Germinal center (tissue), 1 donor: ENCODE measurements around the gene BCAS3.

ENCODE experiments used
- DNase-seq: peaks from one replicate; pipeline ENCODE4 v3.0.0; 2012; ENCODE audit warnings: mixed read lengths, low spot score

The BCAS3 gene

DNA sequence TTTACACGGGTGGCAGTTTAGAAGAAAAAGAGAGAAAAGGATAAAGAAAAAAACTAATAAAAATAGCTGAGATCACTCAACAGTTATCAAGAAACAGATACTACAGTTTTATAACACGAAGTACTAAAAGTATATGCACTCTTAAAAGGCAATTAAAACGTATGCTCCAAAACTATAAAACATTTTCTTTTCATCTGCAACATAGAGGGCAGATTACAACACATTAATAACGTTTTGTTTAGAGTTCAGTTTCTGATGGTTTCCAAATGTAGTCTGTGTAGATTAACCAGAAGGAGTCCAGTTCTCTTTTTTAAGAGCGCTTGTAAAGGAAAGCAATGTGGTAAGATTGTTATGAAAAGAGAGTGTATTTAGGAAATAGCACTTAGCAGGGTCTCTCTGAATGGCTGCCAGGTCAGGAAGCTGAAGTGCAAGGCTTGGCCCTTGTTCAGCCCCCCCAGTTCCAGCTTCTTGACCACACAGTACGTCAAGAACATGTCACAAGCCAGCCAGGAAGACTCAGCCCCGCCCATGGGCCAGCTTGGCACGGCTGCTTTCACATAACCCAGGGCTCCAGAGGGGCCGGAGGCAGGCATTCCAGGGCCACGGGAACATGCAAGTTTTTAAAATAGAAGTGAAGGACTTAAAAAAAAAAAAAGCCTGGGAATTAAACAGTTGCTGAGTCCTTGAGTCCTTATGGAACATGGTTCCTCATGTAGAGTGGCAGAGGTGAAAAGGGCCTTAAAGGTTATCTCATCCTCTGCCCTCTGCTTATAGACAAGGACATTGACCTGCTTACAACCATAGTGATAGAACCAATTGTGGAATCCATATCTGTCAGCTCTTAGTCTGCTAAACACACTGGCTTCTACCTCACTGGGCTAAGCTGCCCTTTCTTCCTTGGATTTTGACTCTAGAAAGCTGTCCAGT is 574.6 kb downstream of the BCAS3 start:
- no peak for DNase-seq

DNA sequence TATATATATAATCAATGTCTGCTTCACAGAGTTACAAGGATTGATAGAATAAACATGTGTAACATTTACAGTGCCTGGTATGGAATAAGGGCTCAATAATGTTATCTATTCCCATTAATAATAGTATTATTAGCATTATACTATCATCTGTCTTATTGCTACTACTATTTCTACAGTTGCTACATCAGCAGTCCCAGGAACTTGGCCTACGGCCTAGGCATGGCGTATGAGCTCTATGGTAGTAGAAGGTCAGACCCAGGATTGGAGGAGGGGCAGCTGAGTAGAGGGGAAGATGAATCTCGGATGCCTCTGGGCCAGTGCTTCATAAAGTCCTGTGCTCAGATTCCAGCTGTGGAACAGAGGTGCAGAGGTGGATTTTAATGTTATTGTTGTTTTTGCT is 575.7 kb downstream of the BCAS3 start:
- no peak for DNase-seq

DNA sequence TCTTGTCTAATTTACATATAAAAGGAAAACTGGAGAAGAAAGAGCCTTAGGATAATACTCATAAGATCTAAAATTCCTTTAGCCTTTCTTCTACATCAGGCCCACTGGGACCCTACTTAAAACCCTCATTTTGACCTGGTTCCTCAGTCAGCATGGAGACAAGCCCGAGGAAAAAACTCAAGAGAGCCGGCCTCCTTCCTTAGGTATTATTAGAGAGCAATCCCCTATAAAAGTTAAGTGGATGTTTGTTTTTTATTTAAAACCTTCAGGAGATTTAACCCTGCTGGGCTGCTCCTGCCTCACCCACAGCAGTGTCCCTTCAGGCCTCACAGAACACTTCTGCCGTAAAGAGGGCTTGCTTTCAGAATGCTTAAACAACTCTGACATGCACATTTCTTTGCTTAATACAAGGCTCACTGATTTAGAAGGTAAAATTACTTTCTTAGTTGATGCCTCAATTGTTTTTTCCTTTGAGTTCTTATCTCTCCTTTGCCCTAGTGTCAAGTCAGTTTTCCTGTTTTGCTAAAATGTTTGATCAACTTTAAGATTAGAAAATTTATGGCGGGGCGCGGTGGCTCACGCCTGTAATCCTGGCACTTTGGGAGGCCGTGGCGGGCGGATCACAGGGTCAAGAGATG is 576.4 kb downstream of the BCAS3 start:
- DNase-seq: no peak

DNA sequence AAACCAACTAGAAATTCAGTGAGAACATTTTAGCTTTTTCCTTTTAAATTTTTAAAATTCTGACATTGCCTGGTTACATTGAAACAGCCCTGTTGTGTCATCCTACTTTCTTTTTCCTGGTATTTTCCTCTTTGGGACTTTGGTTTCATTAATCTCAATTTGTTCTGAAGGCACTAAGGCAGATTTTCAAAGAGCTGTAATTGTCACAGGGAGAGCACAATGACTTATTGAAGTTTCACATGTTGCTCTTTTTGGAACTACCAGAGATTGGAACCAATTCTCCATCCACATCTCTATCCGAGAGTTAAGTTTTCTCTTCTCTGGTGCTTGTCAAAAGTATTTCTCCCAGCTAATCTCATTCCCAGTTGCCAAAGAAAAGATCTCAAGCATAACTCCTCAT is 577.3 kb downstream of the BCAS3 start:
- DNase-seq: no peak

DNA sequence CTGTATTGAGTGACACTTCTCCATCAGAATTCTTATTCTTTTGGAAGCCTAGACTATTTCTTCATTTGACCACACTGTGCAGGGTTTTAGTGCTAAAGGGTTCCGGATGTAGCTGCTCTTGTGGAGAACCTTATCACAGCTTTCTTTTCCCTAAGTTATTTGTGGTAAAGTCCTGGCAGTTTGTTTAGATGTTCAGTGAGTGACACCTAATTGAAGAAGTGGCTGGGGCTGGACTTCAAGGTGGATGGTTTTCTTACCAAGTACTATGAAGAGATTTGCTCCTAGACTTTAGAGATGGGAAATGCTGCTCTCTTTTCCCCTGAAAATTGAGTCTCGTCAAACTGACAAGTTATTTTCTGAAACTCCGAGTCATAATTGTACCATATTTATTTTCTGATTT is 578.0 kb downstream of the BCAS3 start:
- no peak for DNase-seq

DNA sequence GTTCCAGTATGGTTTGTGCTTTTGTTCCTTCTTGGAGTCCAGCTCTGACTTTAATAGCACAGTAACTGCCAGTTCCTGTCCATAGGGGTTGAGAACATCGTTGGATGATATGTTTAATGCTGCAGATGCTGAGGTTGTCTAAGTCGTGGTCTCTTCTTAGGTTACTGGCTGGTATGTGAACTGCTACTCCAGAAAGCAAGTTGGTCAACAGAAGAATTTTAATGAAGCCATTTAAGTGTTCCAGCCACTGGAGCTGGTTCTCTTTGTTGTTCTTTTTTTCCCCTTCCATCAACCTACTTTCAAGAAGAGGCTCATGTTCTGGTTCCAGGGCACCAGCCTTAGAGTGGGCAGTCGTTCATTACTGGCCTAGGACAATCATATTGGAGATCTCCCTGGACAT is 581.7 kb downstream of the BCAS3 start:
- DNase-seq: no peak

DNA sequence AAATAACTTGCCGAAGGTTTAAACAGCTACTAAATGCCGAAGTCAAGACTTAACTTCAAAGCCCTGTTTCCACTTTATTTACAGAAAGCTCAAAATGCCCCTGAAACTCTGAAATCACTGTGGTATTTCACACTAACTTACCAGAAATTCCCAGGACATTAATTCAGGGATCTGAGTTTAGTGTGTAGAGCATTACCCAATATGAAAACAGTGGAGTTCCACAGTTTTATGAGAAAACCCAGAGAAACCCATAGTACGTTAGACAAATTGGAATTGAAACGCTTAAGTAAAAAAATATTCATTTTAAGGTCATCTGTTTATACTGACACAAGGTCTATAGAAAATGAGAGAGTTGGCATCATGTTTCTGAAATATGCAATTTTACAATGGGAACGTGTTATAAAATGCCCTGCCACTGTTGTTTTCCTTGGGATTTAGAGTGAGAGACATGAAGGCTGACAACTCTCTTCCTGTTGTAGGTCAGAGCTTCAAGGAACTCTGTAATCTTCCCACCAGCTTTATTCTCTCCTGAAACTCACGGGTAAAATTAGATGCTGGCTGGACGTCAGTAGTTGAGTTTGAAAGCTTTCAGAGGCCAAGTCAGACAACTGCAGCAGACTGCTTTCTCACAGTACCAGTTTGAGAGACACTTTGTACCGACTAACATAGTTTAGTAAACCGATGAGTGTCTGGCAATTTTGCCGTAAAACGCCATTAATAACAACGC is 582.6 kb downstream of the BCAS3 start:
- no peak for DNase-seq

DNA sequence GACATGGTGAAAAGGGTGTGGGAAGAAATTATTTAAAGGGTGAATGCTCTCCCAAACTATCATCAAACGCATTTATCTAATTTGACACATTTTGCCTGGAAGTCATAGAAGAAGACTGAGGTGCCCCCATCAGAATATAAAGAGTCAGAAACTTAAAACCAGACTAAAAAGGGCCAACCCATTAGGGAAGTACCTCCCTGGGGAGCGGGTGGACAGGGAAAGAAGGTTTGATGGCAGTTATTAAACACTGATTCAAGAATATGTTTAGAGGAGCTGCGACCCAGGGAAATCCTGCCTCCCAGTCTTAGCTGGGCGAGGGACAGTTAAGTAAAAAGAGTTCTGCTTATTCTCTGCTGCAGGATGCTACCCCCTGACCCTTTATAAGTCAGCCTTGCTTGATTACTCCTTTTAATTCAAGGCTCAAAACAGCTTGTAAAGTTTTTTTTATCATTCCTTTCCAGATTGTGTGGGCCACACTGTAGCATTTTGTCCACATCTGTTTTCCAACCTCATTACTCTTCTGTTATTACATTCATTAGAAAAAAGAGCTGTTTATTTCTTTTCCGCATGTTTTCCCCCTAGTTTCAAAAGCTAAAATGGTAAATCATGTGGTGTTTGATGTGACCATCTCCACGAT is 583.5 kb downstream of the BCAS3 start:
- DNase-seq: no peak

DNA sequence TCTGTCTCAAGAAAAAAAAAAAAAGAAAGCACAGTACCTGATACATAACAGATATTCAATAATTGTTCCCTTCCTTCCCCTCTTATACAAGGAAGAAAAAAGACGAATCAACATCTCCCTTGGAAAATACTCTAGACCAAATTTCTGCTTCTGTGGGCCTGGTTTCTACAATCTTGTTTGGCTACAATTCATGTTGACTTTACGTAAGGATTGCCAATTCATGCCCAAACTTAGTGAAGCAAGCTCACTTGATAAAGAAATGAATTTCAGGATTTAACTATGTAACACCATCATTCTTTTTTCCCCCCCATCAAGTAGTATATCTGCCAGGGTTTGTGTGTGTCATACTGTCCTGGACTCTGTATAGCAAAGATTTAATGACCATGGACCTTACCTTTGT is 587.7 kb downstream of the BCAS3 start:
- DNase-seq: no peak

DNA sequence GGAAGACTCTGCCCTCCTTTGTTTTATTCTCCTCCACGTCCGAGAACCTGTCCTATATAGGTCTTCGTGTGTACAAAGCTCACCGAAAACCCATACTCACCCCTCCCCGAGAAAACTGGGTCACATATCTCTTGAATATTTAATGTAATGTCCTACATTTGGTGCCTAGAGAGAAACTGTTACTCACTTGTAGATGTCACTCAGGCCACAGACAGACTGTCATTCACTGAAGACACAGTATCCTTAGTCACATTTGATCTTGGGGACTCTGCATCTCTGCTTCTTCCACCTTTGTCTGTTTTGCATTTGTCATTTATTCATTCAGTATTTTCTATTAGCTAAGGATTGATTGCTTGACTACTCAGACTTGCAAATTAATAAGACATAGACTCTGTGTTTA is 590.2 kb downstream of the BCAS3 start:
- no peak for DNase-seq

DNA sequence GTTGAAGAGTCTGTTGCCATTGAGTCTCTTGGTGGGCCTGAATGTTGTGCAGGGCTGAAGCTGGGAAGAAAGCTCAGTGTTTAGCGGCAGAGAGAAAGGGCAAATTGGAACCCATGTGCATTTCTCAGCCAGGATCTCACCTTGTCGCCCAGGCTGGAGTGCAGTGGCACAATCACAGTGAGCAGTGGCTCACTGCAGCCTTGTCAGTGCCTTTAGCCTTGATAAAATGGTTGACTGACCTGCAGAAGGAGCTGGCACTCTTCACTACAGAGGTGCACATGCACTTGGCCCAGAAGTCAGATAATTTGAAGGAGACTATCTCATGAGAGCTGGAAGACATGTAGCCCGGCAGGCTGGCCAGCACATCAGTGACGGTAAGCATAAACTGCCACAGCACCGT is 597.7 kb downstream of the BCAS3 start:
- DNase-seq: no peak

DNA sequence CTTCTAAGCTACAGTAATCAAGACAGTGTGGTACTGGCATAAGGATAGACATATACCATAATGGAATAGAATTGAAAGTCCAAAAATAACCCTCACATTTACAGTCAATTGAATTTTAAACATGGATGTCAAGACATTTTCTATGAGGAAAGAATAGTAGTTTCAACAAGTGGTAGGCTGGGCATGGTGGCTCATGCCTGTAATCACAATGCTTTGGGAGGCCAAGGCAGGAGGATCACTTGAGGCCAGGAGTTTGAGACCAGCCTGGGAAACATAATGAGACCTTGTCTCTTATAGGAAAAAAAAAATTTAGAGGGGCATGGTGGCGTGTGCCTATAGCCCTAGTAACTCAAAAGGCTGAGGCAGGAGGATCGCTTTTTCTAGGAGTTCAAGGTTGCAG is 599.2 kb downstream of the BCAS3 start:
- no peak for DNase-seq

DNA sequence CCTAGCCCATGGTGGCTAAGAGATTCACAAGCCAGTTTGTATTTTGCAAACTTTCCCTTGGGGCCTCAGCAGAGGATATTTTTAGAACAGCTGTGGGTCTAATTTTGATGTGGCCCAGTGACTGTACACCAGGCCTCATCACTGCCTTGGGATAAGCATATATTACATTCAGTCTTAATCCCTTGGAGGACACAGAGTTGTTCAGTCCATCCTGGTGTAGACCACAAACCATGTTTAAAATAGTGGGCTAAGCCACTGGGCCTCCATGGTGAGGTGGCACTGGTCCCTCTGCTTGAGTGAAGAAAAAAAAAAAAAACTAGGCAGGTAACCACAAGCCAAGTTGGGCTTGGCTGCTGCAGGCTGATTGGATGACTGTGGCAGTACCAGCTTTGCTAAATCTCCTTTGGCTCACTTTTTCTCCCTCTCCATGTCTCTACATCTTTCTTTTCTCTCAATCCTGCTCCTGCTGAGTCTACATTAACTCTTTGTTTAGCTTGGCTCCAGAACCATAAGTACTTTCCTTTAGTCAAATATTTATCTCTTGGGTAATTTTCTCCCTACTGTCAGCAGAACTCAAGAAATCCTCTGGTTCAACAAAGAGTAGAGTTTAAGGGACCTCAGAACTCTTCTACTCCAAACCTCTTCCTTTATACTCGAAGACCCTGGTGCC is 602.0 kb downstream of the BCAS3 start:
- DNase-seq: no peak

DNA sequence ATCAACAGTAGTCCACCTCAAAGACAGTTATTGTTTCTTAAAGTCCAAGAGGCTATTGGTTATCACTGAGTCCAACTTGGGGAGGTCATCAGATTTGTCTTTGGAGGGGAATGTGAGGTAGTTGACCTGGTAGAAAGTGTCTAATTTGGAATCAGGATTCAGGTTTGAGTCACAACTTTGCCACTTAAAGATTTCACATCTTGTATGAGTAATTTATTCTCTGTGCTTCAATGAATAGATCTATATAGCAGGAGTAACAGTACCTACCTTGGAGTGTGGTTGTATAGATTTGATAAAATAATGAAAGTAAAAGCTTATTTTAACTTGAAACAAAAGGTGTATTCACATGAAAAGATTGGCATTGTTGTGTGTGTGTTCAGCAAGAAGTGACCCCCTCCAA is 602.7 kb downstream of the BCAS3 start:
- no peak for DNase-seq

DNA sequence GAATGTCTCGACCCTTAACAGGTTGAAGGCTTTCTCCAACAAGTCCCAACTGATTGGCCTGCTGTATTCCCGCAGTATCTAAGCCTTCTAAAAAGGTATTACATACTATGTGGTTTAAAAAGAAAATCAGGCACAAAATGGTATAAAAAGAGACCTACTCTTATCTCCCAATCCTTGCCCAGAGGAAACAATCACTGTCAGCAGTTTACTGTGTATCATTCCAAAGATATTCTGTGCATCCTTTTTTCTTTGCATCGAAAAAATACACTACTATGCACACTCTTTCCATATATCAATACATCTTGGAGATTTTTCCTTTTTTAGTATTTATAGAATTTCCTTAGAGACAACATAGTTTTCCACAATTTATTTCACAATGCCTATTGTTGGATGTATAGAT is 603.2 kb downstream of the BCAS3 start:
- DNase-seq: no peak

DNA sequence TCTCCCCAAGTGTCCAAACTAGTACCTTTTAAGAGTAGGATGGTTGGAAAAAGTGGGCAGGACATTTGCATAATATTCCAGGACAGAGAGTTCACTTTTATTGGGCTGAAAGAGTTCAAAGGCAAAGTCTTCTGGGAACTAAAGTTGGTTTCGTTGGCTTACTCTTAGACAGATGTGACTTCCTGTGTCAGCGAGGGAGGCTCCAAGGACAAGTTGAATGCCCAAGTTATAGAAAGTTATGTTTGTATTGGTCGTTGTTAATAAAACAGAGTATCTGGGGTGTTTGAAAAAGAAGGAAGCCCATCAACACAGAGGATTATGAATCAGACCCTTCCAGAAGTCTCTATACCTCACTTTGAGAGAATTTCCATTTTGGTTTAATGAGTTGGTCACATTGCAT is 604.7 kb downstream of the BCAS3 start:
- DNase-seq: no peak

DNA sequence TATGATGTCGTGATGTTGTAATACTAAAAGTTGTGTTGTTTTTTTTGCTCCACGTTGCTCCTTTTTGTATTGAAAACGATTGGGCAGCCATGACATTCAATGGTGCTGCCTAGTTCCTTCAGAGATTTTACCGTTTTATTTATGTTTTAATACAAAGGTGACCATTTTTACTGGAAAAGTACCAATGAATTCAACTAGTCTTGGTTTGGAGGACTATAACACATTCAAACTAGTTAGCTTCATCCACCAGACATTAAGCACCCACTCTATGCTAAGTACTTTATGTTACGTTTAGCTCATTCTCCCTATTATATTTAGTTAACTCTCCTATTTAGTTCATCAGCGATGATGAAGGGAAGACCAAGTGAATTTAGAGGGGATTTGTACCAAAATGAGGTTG is 605.4 kb downstream of the BCAS3 start:
- no peak for DNase-seq

DNA sequence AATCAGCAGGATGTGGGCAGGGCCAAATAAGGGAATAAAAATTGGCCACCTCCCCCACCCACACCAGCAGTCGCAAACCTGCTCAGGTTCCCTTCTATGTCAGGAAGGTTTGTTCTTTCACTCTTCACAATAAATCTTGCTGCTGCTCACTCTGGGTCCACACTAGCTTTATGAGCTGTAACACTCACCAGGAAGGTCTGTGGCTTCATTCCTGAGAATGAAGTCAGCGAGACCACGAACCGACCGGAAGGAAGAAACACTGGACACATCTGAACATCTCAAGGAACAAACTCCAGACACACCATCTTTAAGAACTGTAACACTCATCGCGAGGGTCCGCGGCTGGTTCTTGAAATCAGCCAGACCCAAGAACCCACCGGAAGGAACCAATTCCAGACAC is 606.5 kb downstream of the BCAS3 start:
- no peak for DNase-seq

DNA sequence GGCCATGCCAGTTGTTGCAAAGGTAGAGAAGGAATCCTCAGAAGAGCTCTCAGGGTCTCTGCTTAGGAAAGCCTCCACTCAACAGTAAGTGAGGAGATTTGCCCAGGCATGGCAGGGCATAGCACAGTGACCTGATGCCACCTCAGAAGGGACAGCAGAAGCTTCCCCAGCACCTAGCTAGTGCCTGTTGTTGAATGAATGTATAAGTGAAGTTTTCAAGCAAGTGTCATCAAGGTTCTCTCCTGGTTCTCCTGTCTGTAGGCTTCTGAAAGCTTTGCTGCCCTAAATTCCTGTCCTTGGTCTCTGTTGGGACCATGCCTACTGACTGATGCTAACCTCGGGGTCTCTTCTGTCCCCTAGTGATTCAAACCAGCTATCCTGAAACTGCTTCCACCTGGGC is 607.1 kb downstream of the BCAS3 start:
- no peak for DNase-seq

DNA sequence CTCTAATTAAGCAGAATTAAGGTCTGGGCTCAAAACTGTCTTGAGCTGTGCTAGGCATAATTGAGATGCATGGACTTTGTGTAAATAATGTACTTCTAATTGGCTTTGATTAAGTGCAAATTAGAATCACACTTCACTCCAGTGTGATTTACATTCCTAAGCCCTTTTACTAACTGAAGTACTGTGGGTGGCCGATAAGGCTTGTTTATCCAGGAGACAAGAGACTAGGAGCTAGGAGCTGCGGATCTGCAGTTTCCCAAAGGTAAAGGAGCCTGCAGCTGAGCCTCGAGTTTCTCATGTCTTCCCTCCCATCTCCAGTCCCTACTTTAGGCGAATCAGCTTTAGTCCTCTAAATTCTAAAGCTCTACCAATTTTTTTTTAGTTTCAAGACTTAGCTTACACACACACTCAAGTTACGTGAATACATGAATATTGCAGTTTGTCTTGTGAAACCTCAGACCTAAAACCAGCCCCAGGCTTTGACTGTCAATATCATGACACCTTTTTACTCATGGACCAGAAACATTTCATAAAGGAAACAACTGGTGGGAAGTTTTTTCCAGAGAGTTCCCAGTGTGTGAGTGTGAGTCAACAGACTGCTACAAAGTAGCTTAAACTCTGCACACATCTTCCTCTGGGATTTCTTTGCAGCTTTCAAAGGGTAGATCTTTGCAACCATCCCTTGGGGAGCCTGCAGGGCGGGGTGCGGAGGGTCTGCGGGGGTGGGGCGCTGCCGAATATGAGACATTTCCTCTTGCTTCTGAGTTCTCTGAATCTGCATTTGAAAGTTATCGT is 608.1 kb downstream of the BCAS3 start:
- no peak for DNase-seq

DNA sequence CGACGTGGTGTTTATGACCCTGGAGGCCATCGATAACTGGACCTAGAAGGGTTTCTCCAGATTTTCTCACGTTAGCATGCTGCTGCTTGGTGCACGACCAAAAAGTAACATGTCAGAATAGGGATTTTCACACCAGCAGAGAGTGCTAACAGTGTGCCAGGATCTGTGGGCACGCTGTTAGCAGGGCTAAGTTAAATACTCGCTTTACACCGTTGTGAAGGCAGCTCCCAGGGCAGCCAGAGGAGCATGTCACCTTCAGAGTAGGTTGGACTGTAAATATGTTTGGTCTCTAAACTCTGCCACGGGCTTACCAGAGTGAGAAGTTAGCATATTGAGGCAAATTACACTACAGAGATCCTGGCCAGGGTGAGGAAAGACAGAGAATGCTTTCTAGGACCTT is 608.8 kb downstream of the BCAS3 start:
- no peak for DNase-seq
